Endothelial cell of umbilical vein (primary cell): ENCODE results near the gene DNAJB1.

ENCODE experiments used
- CTCF ChIP-seq, 2 donors: IDR thresholded peaks; 1 replicate in 1 of 2; 2 replicates in 1 of 2; pipeline ENCODE4 v1.5.1; 2011; ENCODE audit warnings: low read length in 2 of 2, mild to moderate bottlenecking in 2 of 2, moderate library complexity in 2 of 2, control low read depth in 1 of 2, inconsistent platforms in 1 of 2, low read depth in 1 of 2; ENCODE audit not compliant: insufficient read depth in 1 of 2; ENCODE audit errors: extremely low read depth in 1 of 2
- EZH2 ChIP-seq: IDR thresholded peaks from 2 replicates; pipeline ENCODE4 v1.6.1; 2012; ENCODE audit warnings: borderline replicate concordance, low read depth, mild to moderate bottlenecking, moderate library complexity, low read length, inconsistent platforms; ENCODE audit not compliant: severe bottlenecking
- MAX ChIP-seq: IDR thresholded peaks from 2 replicates; pipeline ENCODE4 v1.6.1; 2011; ENCODE audit not compliant: insufficient read depth, insufficient read length
- MYC ChIP-seq: IDR thresholded peaks from one replicate; pipeline ENCODE4 v1.6.1; 2011; ENCODE audit warnings: mild to moderate bottlenecking, low read depth, low read length
- POLR2A ChIP-seq: IDR thresholded peaks from 2 replicates; pipeline ENCODE4 v1.6.1; 2012; ENCODE audit warnings: low read depth, mild to moderate bottlenecking, control low read depth, low read length
- POLR2AphosphoS5 ChIP-seq: IDR thresholded peaks from 2 replicates; pipeline ENCODE4 v1.6.1; 2012; ENCODE audit warnings: low read depth, mild to moderate bottlenecking, control low read depth, low read length, moderate library complexity; ENCODE audit not compliant: insufficient read depth

GRCh38 chr19:14494910-14495671, 23.1 kb downstream of the DNAJB1 start:
- TF ChIP-seq EZH2, result no peak
- TF ChIP-seq POLR2AphosphoS5, result no peak
- TF ChIP-seq CTCF (IDR thresholded peaks at IDR 0.05; ENCODE audit: extremely low read depth in 1 of 2, insufficient read depth in 1 of 2, low read depth in 1 of 2, low read length in 2 of 2), result no peak
- no peak for TF ChIP-seq POLR2A
- no peak for TF ChIP-seq MYC
- no peak for TF ChIP-seq MAX
